NCI-H460 (cell line): ENCODE results near the gene USP50. TPM values are rescaled to one million over a fixed set of nuclear protein-coding genes. Genes with fewer than 3 reads are reported as not detected.
"Not testable (repeated sequence)": the region's sequence is repeated elsewhere in the genome, so short reads cannot be mapped to it uniquely, and the experiment has no call there.

Experiments used
- DNase-seq: peaks from one replicate; pipeline ENCODE4 v3.0.0-alpha.2; 2016; ENCODE audit warnings: low read depth; ENCODE audit errors: extremely low read depth
- polyA plus RNA-seq: library from polyadenylated mRNA; depleted of rRNA; stranded (reverse); fragments of >200 nt; gene quantifications from 2 replicates; pipeline ENCODE4 v1.2.3, GENCODE V29; 2014; cell fraction: nucleus; rRNA removed
- total RNA-seq: library from RNA; depleted of rRNA; stranded (reverse); fragments of >200 nt; shearing (Covaris generic); gene quantifications from 2 replicates; pipeline ENCODE4 v1.2.3, GENCODE V29; 2014; rRNA removed

USP50 gene
- not detected in 2 replicates for total RNA-seq
- not detected in 2 replicates for polyA plus RNA-seq

DNA sequence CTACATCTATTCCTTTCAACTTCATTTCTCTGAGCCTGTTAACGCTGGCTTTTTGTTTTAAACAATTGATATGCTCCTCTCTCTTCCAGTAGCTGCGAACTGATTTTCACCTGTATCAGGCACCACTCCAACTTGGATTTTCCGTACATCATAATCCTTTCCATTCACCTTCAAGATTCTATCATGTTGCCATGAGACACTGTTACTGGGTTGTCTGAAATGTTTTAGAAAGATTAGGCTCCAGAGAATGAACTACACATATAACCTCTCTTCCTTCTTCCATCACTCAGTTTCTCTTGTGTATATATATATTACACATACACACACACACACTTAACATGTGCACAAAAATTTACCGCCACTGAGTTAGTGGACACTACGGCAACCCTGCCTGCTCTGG, at the start of gene USP50:
TSS of gene USP50 (minus strand) at position 101 of the 400 bp plus-strand sequence. CDS start 141 bp downstream, outside the sequence.
- DNase-seq: no peak

DNA sequence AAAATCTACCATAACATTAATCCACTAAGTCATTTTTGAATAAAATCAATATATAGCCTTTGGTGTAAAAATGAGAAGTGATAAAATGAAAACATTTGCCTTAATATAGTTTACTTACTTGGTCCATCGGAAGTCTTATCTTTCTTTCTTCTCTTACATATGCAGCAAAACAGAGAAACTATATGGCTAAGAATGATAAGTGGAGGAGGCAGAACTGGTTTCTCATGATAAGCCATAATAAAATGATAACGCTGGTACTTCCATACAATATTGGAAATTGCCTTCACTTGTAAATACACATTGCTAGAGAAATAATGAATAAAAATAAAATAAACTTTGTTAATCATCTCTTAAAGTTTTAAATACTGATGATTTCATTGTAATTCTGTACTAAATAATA, 47.8 kb upstream of the USP50 start:
- DNase-seq: no peak

DNA sequence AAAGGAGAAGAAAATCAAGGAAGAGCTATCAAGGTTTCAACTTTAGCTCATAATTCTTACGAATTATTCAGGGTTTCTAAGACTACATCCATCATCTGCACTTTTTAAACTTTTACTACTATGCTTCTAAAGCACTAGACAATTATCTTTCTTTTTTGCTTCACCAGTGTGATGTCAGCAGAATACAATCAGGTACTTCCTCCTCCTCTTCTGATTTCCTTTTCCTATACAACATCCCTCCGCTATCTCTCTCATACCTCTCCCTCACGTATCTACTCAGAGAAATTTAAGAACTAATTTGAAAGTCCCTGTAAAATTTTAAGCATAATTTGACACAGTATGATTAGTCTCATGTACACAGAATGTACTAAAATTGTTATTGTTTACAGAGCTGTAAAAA, 47.3 kb upstream of the USP50 start:
- no peak for DNase-seq

DNA sequence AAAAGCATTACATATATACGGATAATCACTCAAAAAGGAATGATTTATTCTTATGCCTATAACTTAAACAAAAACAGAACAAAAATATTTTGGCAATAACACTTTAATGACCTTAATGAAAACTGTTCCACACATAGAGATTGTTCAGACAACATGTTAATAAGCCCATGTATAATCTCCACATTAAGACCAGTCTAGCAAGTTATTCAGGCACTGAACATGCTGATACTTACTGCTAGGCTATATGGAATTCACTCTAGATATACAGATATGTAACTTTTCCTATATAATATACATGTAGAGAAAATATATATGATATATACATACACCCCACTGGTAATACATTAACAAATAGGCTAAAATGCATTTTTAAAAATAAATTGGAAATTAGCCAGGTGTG, 43.8 kb upstream of the USP50 start:
- no peak for DNase-seq

DNA sequence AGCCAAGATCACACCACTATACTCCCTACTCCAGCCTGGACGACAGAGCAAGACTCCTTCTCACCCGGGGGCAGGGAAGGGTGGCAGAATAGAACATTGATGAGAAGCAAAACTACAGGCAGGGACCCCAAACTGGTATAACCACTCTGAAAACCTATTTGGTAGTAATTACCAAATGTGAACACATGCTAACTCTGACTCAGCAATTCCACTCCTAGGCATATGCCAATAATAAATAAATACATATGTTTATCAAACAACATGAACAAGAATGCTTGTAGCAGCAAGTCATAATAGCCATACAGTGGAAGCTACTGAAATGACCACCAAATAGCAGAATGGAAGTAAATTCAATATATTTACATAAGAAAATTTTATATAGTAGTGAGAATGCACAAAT, 31.0 kb upstream of the USP50 start:
- DNase-seq: no peak

DNA sequence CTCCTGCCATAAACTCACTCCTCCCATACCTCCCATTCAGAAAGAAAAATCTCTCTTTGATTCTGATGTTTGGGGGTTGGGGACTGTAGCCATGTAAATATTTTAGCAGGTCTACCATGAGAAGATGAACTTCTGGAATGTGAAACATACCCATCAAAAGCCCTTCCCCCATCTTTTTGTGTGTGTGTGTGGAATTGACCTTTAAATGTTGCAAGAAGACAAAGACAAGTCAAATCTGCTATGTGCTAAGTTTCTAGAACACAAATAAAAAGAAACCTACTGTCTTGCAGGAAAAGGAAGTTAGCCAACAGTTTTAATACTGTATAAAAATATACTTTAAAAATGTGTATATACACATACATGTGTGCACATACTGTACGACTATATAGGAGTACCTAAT, 29.7 kb upstream of the USP50 start:
- DNase-seq: peak; percentile 6

DNA sequence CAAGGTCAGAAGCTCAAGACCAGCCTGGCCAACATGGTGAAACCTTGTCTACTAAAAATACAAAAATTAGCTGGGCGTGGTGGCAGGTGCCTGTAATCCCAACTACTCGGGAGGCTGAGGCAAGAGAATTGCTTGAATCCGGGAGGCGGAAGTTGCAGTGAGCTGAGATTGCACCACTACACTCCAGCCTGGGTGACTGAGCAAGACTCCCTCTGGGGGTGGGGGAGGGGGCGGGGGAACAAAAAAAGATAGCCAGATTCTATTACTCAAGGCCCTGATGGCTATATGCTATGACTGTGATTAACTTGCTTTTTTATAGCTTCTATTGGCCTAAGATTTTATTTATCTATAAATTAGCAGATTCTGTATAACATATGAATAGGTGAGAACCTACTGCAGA, 27.4 kb upstream of the USP50 start:
- DNase-seq: not testable (repeated sequence)

DNA sequence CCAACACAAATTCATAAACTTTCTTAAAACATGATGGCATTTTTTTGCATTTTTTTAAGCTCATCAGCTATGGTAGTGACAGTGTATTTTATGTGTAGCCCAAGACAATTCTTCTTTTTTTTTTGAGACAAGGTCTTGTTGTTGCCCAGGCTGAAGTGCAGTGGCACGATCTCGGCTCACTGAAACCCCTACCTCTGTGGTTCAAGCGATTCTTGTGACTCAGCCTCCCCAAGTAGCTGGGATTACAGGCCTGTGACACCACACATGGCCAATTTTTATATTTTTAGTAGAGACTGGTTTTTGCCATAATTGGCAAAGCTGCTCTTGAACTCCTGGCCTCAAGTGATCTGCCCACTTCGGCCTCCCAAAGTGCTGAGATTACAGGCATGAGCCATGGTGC, 17.3 kb upstream of the USP50 start:
- no peak for DNase-seq

DNA sequence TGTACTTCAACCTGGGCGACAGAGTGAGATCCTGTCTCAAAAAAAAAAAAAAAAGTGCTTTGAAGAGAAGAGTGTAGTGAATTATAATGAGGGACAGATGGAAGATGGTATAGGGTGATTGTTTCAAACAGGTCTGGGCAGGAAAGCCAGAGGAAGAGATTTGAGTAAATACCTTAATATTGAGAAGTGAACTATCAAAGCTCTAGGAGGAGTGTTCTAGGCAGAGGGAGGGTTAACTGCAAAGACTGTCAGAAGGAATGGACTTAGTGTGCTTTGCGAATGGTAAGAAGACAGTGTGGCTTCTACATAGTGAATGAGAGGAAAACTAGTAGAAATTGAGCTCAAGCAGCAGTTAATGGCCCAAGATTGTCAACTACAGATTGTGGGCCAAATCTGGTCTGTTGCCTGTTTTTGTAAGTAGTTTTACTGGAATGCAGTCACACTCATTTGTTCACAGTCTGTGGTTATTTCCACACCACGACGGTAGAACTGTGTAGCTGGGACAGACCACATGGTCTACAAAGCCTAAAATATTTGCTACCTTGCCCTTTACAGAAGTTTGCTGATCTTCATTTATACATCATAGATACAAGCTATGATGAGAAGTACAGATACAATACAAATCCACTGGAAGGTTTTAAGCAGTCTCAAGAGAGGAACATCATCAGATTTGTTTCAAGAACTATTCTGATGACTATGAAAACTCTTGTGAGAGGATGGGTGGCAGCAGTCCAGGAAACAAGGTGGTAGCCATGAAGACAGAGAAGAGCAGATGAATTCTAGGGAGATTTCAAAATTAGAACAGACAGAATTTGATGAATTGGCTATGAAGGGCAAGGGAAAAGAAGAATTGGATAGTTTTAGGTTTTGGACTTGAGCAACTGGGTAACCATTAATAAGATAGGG, 16.5 kb upstream of the USP50 start:
- no peak for DNase-seq

DNA sequence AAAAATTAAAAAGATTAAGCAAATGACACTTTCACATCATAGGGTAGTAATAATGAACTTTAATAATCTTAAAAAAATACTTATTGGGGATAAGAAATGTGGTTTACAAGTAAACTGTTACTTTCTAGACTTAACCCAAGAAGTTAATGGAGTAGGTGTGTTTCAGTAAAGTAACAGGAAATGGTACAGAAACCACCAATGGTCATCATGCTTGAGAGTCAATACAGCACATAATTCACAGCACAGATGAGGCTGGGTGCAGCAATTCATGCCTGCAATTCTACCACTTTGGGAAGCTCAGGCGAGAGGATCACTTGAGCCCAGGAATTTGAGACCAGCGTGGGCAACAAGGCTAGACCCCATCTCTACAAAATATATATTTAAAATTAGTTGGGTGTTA, 11.5 kb upstream of the USP50 start:
- no peak for DNase-seq

DNA sequence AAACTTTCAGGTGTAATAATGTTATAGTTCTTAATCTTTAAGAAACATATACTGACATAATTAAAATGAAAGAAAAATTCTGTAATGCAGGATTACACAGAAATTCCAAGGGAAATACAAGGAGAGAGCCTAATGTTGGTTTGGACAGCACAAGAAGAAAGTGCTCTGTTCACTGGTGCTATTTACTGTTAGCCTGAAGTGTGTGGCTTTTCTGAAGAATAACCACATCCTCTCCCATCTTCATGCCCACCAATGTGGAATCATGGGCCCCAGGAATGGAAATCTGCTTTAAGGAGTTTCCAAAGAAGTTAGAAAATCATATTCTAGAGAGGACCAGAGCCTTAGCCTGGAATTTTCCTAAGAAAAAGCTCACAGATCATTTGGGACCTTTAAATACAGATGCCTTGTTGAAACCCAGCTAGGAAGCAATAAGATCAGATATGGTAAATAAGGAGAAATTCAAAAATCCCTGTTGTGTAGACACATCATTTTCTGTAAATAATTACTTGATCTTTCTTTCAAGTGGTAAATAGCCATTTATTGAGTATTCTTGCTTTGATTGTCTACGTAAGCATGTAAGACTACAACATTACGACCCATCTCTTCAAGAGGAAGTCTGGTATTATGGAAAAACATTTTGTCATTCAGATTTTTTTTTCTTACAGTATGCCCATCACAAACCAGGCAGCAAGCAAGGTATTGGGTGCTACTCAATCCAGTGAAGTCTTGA, 10.3 kb upstream of the USP50 start:
- no peak for DNase-seq

DNA sequence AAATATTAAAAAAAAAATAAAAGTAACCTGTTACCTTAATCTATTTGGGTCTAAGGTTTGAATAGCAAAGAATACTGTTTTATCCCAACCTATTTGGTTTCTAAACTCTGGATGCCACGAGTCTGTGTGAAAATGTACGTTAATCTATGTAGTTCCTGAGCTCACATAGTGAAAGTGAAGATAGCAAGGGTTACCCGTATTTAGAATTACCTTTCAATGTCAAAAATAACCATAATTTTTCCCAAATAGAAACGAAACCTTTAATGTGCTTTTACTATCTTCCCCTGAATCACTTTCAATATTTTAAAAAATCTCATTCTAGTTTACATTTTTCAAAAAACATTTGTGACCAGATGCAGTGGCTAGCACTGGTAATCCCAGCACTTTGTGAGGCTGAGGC, 5.8 kb upstream of the USP50 start:
- DNase-seq: no peak

DNA sequence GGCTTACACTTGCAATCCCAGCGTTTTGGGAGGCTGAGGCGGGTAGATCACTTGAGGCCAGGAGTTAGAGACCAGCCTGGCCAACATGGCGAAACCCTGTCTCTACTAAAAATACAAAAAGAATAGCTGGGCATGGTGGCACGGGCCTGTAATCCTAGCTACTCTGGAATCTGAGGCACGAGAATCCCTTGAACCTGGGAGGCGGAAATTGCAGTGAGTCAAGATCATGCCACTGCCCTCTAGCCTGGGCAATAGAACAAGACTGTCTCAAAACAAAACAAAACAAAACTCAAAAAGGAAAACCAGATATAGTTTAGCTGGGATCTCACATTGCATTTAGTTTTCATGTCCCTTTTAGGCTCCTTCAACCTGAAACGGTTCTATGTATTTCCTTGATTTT, 2.9 kb upstream of the USP50 start:
- DNase-seq: no peak

DNA sequence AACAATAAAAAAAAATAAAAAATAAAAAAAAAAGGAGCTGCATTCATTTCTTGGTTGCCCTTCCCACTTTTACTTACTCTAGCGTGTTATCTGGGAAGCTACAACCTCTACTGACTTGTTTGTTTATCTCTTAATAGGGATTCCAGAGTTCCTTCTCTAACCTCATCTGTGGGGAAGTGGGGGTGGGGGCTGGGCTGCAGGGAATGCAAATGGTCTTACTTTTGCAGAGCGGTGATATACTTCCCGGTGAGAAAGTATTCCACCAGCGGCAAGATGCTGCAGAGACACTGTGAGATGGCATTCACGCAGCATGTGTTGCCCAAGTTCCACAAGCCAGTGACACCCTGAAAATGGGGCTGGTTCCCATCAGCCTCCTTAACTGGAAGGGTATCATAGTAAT, 2.1 kb downstream of the USP50 start:
- no peak for DNase-seq

DNA sequence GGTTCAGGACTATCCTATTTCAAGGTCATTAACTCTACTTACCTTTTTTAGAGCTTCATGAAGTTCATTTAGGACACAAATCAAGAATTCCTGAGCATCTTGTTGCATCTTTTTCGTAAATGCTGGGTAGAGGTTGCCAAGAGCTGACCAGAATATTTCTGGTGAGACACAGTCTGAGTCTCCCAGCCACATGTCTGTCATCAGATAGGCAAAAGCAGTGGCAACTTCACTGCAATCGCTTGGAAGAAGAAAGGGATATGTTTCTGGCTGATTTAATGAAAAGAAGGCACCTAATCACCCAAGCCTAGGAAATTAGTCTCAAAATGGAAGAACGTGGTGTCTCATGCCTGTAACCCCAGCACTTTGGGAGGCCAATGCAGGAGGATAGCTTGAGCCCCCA, 2.9 kb downstream of the USP50 start:
- DNase-seq: no peak

DNA sequence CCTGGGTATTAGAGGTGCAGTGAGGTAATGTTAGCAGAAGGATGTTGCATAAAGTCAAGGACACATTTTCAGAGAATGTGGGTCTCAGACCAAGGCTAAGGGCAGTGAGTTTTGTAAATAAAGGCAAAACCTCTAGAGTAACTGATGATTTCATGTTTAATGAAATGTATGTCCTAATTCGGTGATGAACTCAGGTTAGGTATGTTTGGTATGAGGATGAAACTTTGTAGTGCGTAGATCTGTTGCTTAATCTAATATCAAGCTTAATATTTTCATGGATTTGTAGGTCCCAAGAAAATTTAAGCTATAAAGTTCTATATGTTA, 3.6 kb downstream of the USP50 start:
- no peak for DNase-seq

DNA sequence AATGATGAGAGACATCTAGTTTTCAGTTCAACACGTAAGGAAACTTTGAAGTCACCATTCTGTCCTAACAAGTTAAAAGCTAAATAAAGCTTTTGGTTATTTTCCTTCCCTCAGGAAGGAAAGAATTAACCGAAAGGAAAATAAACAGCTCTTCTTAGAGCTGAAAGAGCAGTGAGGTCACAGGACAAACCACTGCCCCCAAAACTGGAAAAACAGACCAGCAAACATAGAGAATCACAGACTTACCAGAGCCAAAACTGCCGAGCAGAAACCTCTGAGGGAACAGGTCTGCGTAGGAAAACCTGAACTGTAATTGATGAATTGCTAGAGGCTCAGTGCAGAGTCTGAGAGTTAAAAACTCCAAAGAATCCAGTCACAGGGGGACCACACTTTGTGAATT, 14.7 kb downstream of the USP50 start:
- DNase-seq: no peak

DNA sequence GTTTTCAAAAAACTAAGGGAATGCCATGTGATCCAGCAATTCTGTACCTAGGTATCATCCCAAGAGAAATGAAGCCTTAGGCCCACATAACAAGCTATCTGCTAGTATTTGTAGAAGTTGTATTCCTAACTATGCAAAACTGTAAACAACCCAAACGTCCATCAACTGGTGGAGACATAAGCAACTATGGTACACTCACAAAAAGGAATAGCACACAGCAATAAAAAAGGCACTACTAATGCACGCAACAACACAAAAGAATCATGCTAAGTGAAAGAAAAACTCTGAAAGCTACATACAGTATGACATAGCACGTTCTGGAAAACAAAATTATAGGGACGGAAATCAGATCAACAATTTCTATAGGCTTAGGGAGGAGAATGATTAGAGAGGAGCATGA, 15.3 kb downstream of the USP50 start:
- DNase-seq: no peak

DNA sequence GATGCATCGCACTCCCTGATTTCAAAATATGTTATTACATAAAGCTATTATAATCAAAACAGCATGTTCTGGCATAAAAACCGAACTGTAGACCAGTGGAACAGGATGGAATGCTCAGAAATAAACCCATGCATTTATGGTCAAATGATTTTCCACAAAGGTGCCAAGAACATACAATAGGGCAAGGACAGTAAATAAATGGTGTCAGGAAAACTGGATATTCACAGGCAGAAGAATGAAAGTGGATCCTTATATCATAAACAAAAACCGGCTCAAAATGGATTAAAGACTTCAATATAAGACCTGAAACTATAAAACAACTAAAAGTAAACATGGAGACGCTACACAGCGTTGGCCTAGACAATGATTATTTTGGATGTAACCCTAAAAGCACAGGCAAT, 22.6 kb downstream of the USP50 start:
- no peak for DNase-seq

DNA sequence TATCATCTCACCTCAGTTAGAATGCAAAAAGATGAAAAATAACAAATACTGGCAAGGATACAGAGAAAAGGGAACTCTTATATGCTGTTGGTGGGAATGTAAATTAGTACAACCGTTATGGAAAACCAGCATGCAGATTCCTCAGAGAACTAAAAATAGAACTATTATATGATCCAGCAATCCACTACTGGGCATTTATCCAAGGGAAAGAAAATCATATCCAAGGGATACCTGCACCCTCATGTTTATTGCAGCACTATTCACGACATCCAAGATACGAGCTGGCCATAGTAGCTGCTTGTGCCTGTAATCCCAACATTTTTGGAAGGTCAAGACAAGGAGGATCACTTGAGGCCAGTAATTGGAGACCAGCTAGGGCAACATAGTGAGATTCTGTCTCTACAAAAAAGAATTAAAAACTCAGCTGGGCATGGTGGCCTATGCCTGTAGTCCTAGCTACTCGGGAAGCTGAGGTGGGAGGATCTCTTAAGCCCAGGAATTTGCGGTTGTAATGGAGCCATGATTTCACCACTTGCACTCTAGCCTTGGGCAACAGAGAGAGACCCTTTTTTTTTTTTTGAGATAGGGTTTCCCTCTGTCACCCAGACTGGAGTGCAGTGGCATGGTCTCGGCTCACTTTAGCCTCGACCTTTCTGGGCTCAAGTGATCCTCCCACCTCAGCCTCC, 26.6 kb downstream of the USP50 start:
- DNase-seq: no peak

DNA sequence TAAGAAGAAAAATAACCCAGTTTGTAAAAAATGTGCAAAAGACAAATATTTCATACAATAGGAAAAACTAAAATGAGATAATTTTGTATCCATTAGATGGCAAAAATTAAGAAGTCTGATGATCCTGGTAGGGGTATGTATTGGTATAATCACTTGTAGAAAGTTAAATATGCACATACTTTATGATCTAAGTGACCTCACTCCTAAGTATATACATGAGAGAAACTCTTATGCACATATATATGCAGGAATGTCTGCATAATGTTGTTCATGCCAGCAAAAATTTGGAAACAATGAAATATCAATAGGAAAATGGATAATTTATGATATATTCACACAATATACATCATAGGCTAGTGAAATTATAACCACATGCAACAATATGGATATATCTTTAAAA, 33.5 kb downstream of the USP50 start:
- DNase-seq: no peak

DNA sequence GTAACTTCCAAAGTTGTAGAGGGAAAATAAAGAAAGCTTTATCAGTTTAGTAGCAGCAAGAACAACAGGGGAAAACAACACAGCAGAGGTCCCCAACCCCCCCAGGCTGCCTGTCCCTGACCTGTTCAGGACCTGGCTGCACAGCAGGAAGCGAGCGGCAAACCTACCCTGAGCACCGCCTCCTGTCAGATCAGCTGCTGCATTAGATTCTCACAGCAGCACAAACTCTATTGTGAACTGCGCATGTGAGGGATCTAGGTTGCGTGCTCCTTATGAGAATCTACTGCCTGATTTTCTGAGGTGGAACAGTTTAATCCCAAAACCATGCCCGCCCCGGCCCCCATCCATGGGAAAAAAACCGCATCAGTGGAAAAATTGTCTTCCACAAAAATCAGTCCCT, 40.3 kb downstream of the USP50 start:
- no peak for DNase-seq
